Stimulated activated naive CD4-positive, alpha-beta T cell treated with Interleukin-2 at 50 U/mL for 16 hours (primary cell): ENCODE measurements around the gene DKC1.
A peak's percentile ranks its signal among the peaks of the same experiment; 100 is the strongest.

Experiments used
- DNase-seq: peaks from one replicate; lab custom pipeline; 2025; lab: John Stamatoyannopoulos, UW

DKC1 gene

GRCh38 chrX:154762537-154763296, at the start of gene DKC1:
TSS of gene DKC1 (plus strand) at chrX:154762864. CDS start at chrX:154762966, 102 bp downstream.
- DNase-seq: peak; percentile 94

GRCh38 chrX:154714925-154715324, 47.7 kb upstream of the DKC1 start:
- DNase-seq: no peak

DNA sequence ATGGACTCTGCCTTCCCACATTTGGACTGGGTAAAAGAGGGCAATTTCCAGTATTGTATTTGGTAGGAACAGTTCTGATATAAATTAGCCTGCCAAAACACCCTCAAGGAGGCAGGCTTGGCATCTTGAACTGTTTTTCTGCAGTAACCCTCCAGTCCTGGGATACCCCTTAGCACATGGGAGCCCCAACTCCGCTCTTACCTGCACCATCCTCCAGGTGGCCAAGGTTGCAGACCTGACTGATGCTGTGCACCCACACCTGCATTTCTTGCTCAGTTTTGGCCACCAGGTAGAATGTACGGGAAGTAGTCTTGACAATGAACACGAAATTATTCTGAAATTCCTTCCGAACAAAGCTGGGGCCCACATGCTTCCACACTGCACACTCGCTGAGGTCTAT, 46.8 kb upstream of the DKC1 start:
- no peak for DNase-seq

DNA sequence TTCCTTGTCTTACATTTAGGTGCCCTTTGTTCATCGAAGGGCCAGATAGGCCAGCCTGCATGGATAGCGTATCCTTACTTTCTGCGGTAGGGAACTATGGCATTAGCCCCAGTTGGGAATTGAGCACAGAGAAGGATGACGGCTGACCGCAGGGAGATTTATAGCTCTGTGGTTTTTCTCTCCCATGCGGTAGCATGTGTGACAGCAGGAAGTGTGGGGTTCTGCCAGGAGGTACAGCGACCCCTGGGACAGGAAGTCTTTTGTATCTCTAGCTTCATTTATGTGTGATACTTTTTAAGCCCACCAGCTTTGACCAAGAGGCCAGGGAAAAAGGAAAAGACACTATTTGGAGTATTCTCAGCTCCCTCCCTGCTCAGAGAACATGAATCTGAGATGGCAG, 44.8 kb upstream of the DKC1 start:
- DNase-seq: no peak

GRCh38 chrX:154718616-154719015, 44.0 kb upstream of the DKC1 start:
- DNase-seq: no peak

- peak; percentile 43 for DNase-seq
Observed at GRCh38 chrX:154719132-154719675, 43.5 kb upstream of the DKC1 start.

DNA sequence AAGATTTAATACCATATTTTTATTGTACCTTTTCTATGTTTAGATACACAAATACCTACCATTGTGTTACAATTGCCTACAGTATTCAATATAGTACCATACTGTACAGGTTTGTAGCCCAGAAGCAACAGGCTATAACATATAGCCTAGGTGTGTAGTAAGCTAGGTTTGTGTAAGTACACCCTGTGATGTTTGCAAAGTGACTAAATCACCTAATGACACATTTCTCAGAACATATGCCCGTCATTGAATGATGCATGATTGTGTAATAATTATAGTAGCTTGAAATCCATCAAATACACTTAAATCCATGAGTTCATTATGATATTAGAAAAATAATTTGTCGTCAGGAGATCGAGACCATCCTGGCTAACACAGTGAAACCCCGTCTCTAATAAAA, 42.6 kb upstream of the DKC1 start:
- DNase-seq: no peak

GRCh38 chrX:154721155-154721554, 41.5 kb upstream of the DKC1 start:
- DNase-seq: no peak

DNA sequence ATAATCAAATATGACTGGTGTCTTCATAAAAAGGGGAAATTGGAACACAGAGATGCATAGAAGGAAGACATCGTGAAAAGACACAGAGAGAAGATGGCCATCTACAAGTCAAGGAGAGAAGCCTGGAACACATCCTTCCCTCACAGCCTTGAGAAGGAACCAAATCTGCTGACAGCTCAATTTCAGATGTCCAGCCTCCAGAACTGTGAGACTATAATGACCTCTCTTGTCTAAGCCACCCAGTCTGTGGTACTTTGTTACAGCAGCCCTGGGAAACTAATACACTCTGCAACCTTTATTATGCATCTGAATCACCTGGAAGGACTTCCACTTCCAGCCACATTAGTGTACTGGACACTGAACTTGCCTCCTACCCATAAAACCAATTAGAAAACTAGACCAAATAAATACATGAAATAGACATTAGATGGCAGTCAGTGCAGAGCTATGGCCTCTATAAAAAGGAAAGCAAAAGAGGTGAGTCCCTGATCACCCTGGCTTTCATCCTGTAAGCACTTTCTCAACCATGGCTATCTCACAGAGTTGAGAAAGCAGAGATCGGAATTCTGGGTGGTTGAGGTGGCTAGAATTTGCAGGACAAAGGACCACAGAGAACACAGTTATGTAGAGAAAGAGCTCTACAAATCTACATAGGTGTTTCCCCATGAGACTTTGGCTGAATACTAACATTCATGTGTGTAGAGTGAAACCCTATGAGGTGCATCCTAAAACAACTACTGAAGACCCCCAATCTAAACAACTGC, 37.5 kb upstream of the DKC1 start:
- DNase-seq: no peak

GRCh38 chrX:154727418-154727817, 35.2 kb upstream of the DKC1 start:
- no peak for DNase-seq

DNA sequence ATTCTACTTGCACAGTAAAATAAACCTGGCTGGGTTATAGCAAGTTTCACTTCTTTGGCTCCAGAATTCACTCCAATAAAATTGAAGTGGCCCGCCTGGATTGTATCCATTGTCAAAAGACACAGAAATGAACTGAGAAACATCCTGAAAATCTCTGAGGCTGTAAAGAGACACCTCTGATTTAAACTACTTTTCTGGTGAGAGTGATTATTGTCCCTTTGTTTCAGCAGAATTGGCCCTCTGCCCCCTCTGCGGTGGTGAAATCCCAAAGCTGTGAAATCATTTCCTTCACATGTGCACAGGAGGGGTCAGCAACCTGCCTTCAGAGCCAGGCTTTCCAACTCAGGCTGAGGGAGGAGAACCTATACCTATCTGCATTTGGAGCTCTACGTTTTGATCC, 34.8 kb upstream of the DKC1 start:
- DNase-seq: no peak

- no peak for DNase-seq
Observed at GRCh38 chrX:154728431-154729190, 34.1 kb upstream of the DKC1 start.

DNA sequence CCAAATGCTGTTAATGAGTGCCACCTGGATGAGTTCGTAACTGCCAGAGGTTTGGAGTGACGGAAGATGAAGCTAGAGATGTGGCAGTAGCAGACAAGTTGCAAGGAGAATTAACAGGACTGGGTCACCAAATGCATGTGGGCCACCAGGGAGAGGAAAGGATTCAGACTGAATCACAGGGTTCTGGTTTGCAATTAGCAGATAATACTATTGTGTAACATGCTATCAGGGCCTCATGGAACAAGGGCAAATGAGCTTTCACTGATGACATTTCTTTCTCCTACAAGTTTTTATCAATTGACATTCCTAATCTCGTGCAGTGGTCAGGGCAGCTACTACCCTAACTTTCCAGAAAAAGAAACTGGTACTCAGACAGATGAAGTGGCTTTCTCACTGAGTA, 33.2 kb upstream of the DKC1 start:
- no peak for DNase-seq

DNA sequence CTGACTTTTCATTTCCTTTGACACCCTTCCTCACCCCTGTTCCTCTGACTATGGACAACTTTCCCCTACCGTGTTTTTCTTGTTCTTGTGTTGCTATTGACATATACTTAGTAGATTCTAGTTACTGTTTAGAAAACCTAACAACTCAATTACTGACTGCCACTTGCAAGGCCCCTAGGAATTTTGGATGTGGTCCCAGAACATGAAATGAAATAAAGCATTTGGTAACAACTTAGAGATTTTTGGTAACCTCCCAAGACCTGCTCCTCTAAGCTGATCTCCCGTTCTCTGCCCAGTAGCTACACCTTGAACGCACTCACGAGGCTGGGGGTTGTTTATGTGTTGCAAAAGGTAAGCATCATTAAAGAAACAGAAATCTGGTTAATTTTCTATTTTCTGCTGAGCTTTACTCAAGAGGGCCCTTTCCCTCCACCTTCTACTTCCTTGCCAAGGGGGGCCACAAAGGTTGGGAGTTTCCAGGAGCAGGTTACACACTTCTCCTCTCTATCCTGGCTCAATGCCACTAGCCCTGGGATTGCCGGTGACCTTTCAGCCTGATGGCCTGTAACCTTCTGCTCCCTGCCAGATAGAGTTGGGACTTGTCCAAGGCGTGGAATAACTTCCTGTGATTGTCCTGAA, 32.3 kb upstream of the DKC1 start:
- no peak for DNase-seq

GRCh38 chrX:154731184-154731583, 31.5 kb upstream of the DKC1 start:
- DNase-seq: no peak

GRCh38 chrX:154731881-154732280, 30.8 kb upstream of the DKC1 start:
- DNase-seq: no peak

DNA sequence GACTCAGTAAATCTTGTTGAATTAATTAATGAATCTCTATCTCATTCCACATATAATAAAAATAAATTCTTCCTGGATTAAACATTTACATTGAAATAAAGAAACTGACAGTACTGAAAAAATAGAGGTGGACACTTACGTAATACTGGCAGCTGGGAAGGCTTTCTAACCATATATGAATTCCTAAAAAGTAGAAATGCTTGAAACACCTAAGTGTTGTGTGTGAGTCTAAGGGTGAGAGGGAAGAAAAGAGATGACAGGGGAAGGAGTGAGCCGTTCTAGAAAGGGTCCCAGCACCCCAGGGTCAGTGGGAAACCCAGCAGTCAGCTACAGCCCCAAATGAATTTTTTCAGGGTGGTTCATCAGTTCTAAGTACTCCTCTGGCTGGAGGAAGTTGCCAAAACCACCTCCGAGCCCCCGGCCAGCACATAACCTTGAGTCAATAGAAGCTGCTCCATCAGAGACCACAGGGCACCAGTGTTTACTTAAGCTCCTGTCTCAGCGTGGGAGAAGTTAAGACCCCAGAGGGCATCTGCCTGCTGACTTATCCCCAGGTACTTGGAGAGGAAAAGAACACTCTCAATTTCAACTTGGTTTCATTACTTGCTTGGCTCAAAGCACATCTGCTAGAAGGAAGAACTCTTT, 30.1 kb upstream of the DKC1 start:
- DNase-seq: no peak

DNA sequence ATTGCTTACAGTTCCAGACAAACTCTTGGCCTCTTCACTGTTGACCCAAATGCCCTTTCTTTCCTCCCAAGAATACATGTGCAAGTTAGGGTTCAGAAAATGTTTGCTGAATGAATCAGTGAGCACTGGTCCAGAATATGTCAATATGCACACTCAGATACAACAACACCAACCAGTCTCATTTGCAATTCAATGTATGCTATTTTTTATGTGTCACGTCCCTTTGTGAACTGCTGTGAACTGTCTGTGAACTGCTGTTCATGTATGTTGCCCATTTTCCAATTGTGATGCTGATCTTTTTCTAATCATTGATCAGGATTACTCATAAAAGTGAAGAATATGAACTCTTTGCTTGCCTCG, 29.6 kb upstream of the DKC1 start:
- no peak for DNase-seq

DNA sequence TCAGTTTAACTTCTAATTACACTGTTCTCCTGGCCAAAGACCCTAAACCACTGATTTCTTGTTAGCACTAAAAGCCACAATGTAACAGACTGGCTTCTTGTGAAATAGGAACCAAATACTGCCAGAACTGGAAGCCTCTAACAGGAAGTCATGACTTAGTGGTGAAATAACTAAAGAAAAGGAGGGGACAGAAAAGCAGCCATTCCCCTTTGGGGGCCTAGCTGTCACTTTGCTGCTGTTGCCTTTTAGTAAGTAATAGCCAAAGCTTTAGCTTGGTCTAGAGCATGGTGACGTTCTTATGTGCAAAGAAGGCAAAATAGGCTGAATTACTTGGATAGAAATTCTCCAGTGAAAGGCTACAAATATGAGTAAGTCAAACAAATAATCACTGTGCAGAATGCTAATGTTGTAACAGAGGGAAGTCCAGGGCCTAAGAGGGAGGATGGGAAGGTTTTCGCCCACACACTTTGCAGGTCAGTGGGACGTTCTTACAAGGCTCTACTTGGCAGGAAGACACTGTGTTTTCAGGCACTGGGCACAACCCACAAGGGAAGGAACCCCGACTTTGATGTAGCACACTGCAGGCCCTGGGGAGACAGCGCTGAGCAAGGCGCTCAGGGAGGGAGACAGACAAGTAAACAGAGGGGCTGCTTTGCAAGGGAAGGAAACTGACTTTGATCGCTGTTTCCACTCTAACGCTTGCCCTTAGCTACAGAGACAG, 28.4 kb upstream of the DKC1 start:
- no peak for DNase-seq

DNA sequence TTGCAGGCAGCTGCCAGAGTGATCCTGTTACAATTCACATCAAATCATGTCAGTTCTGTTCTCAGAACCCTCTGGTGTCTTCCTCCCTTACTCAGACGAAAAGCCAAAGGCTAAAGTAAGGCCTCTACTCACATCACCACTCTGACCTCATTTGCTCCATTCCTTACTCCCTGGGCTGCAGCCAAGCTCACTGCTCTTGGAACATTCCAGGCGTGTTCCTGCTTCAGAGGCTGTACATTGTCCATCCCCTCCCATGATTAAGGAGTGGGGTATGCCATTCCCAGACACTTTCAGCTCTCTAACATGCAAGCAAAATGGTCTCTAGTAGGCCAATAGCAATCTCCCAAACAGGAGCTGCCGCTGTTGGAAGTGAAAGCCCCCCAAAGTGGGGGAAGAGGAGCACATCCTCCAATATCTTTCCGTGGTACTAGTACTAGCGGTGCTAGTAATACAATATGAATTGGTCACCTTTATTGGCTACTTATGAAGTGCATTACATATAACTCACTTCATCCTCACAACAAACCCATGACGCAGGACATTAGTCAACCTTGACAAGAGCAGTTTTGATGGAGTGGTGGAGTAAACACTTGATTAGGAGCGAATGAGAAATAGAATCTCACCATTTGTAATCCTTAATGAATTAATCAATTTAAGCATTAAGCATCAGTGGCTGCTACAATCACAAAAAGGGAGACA, 26.8 kb upstream of the DKC1 start:
- DNase-seq: no peak
